ENCODE results near the gene ZRANB2. TPM values are rescaled to one million over a fixed set of nuclear protein-coding genes. Genes with fewer than 3 reads are reported as not detected.

ZRANB2 gene
- total RNA-seq, 1 experiment from 2014 or later = 103 TPM

- no peaks in the 10 kb centered on the region for H3K9me3 ChIP-seq (ENCODE audit: control insufficient read depth, low read depth, low read length)
These were observed 6.2 kb downstream of the ZRANB2 start for GRCh38 chr1:71074681-71075080.

More at GRCh38 chr1:71074681-71075080, 6.2 kb downstream of the ZRANB2 start:
- TF ChIP-seq CTCF (conservative IDR thresholded peaks at IDR 0.05) = no peak
- H3K4ac ChIP-seq (ENCODE audit: low read depth, low read length) = no peak overlapping the region
- no peak overlapping the region for H3K23ac ChIP-seq (ENCODE audit: insufficient read length, low read depth, low read length)
- no peak overlapping the region for H3K56ac ChIP-seq (ENCODE audit: insufficient read length, low read depth, low read length)
- H2AFZ ChIP-seq (ENCODE audit: low read length) = no peak overlapping the region
- H4K8ac ChIP-seq (replicated peaks; ENCODE audit: insufficient read length, low read depth, low read length) = no peak overlapping the region
- no peak overlapping the region for H3K27ac ChIP-seq (ENCODE audit: insufficient read length, low read depth, low read length)
- DNase-seq = no peak
- H3K27me3 ChIP-seq (ENCODE audit: insufficient read depth, low read length) = no peaks in the 10 kb centered on the region
- Mint-ChIP-seq H3K27me3 (ENCODE audit: low read depth) (no peaks in the 10 kb centered on the region), H3K27ac (no peak overlapping the region), H3K4me3 (no peak overlapping the region), H3K9me3 (no peaks in the 10 kb centered on the region; a peak in 1 of 5 replicates), H3K4me1 (peaks cover 6 to 7% of the 10 kb centered on the region in 2 experiments; a peak in 3 of 4 replicates), H3K36me3 (ENCODE audit: insufficient read depth in 1 of 3, low read depth in 3 of 3) (peaks cover 44 to 80% (median 72%) of the 10 kb centered on the region in 3 experiments; a peak in 6 of 7 replicates)
- H3K14ac ChIP-seq (ENCODE audit: insufficient read depth, low read length) = no peak overlapping the region
- peaks cover 7% of the 10 kb centered on the region; the same call in 1 of the 2 replicates for H3K79me2 ChIP-seq (ENCODE audit: insufficient read depth, low read length)
- H3K4me1 ChIP-seq (ENCODE audit: insufficient read depth, low read length) = no peaks in the 10 kb centered on the region
- no peak overlapping the region for H3K4me2 ChIP-seq (ENCODE audit: insufficient read depth, insufficient read length, low read length)
- H2BK20ac ChIP-seq (ENCODE audit: low read depth, low read length, poor library complexity, severe bottlenecking) = no peak overlapping the region
- no peak overlapping the region for H2BK5ac ChIP-seq (ENCODE audit: insufficient read length, low read length)
- H3T11ph ChIP-seq (ENCODE audit: low read length) = no peak overlapping the region
- H4K20me1 ChIP-seq (ENCODE audit: control insufficient read depth, insufficient read depth, insufficient read length) = no peaks in the 10 kb centered on the region
- no peak overlapping the region for H3K18ac ChIP-seq (ENCODE audit: insufficient read length, low read depth, low read length)
- H2BK12ac ChIP-seq (ENCODE audit: insufficient read length, low read depth, low read length) = no peak overlapping the region
- no peak overlapping the region for H2BK15ac ChIP-seq (ENCODE audit: low read depth, low read length)
- H2BK120ac ChIP-seq (ENCODE audit: low read depth, low read length, poor library complexity, severe bottlenecking) = no peak overlapping the region
- no peak overlapping the region for H2AK5ac ChIP-seq (ENCODE audit: insufficient read length, low read length)
- H3K23me2 ChIP-seq (ENCODE audit: insufficient read length, low read depth, low read length, poor library complexity, severe bottlenecking) = no peaks in the 10 kb centered on the region
- WGBS (ENCODE audit: extremely low coverage, insufficient read length, low lambda C conversion rate) = no CpG with 5 or more reads among the region's 1 CpG
- no peak overlapping the region for H4K5ac ChIP-seq (ENCODE audit: insufficient read length, low read depth, low read length)
- no peak overlapping the region for H3K9ac ChIP-seq (ENCODE audit: extremely low read depth, insufficient read length, low read length)
- H3K79me1 ChIP-seq (ENCODE audit: insufficient read depth, low read depth, low read length, poor library complexity, severe bottlenecking) = no peaks in the 10 kb centered on the region
- no peak overlapping the region for H4K91ac ChIP-seq (ENCODE audit: insufficient read length, low read depth, low read length)
